Panc1 (cell line): ENCODE data around the gene DHDH. TPM values are rescaled to one million over a fixed set of nuclear protein-coding genes. Genes with fewer than 3 reads are reported as not detected.

ENCODE experiments used
- ATAC-seq: fragments of 200-7000 bp; cut with Tn5 transposase; 2 replicates; pipeline ENCODE4 v1.9.1; 2020; ENCODE audit warnings: mild to moderate bottlenecking, moderate library complexity
- BruUV-seq: library from RNA; stranded (reverse); fragments of 400-500 nt; replicated peaks from 2 replicates; lab custom pipeline; 2021; lab: Mats Ljungman, UMichigan
- CTCF ChIA-PET: fragments of 300-600 bp; sonication (Branson Sonifier 250); formaldehyde crosslinking; loops from one replicate; lab custom pipeline; 2022; ENCODE audit warnings: antibody characterized with exemption; lab: Charles Lee
- POLR2A ChIA-PET: fragments of 300-600 bp; sonication (Branson Sonifier 250); formaldehyde crosslinking; loops from one replicate; lab custom pipeline; 2022; ENCODE audit warnings: antibody characterized with exemption; lab: Charles Lee
- DNase-seq: peaks from one replicate; pipeline ENCODE4 v3.0.0-alpha.2; 2010; ENCODE audit warnings: low read depth, low spot score
- H3K27ac ChIP-seq: 2 replicates; pipeline ENCODE4 v1.5.1; 2011; ENCODE audit warnings: mild to moderate bottlenecking, low read length, inconsistent platforms
- H3K27me3 ChIP-seq: fragments of 200-500 bp; sonication (Bioruptor generic); 2 replicates; pipeline ENCODE4 v1.6.0; 2014; ENCODE audit warnings: low read length, inconsistent platforms; ENCODE audit not compliant: control insufficient read depth, insufficient read depth
- H3K36me3 ChIP-seq: fragments of 200-500 bp; sonication (Bioruptor generic); 2 replicates; pipeline ENCODE4 v1.5.1; 2014; ENCODE audit warnings: inconsistent platforms, mild to moderate bottlenecking, low read length, moderate library complexity; ENCODE audit not compliant: control insufficient read depth, insufficient read depth
- H3K4me1 ChIP-seq: 2 replicates; pipeline ENCODE4 v1.5.1; 2011; ENCODE audit warnings: inconsistent platforms, mild to moderate bottlenecking, low read length, moderate library complexity; ENCODE audit not compliant: control insufficient read depth, insufficient read depth
- H3K4me3 ChIP-seq, 2 experiments: 2 replicates each; pipeline ENCODE4 v1.5.1; 2011 to 2012; ENCODE audit warnings: low read depth in 2 of 2, low read length in 2 of 2, mild to moderate bottlenecking in 2 of 2, inconsistent platforms in 1 of 2, moderate library complexity in 1 of 2
- H3K9me3 ChIP-seq: fragments of 200-500 bp; sonication (Bioruptor generic); 2 replicates; pipeline ENCODE4 v1.5.1; 2014; ENCODE audit warnings: low read depth, mild to moderate bottlenecking, inconsistent platforms, low read length, moderate library complexity; ENCODE audit not compliant: control insufficient read depth, insufficient read depth
- POLR2AphosphoS5 ChIP-seq: IDR thresholded peaks from 2 replicates; pipeline ENCODE4 v1.6.1; 2012; ENCODE audit warnings: mild to moderate bottlenecking, low read depth, low read length, moderate library complexity
- SIN3A ChIP-seq: IDR thresholded peaks from 2 replicates; pipeline ENCODE4 v1.6.1; 2012; ENCODE audit warnings: low read depth, mild to moderate bottlenecking, low read length, moderate library complexity, borderline replicate concordance; ENCODE audit not compliant: insufficient read depth
- TCF7L2 ChIP-seq: IDR thresholded peaks from 2 replicates; pipeline ENCODE4 v1.6.1; 2011; ENCODE audit warnings: mild to moderate bottlenecking, low read depth, low read length, inconsistent platforms
- in situ Hi-C: cut with HindIII; loops from 2 replicates; pipeline ENCODE4 v1.10.0; 2016; ENCODE audit warnings: low sequenced_read_pairs, low pct_unique_long_range_greater_than_20kb
- intact Hi-C: fragments of 100-400 bp; cut with micrococcal nuclease; formaldehyde crosslinking; loops from one replicate; pipeline ENCODE4 v1.10.0; 2022; ENCODE audit not compliant: unreplicated experiment
- total RNA-seq: library from RNA; stranded (reverse); gene quantifications from one replicate; pipeline ENCODE4 v1.2.1, GENCODE V29; 2021; ENCODE audit not compliant: unreplicated experiment
- TF ChIP-seq, protein P1 (sequence below), 2 experiments: IDR thresholded peaks; 2 replicates each; pipeline ENCODE4 v1.6.1; 2011 to 2012; ENCODE audit warnings: low read depth in 2 of 2, control low read depth in 1 of 2, low read length in 1 of 2, mild to moderate bottlenecking in 1 of 2, moderate library complexity in 1 of 2; ENCODE audit not compliant: insufficient read depth in 1 of 2
- TF ChIP-seq, protein P2 (sequence below): fragments of 450-650 bp; IDR thresholded peaks from 2 replicates; pipeline ENCODE4 v1.5.1; 2017; ENCODE audit warnings: mild to moderate bottlenecking

DHDH gene
- total RNA-seq, 1 experiment from 2014 or later: 0.85 TPM

GRCh38 chr19:48938256-48938655 lies 4.8 kb downstream of the DHDH start:
- H3K36me3 ChIP-seq: no peaks in the 10 kb centered on the region
- no peak for DNase-seq
- H3K27ac ChIP-seq: no peak overlapping the region
- intact Hi-C loops: no loop called here
- H3K9me3 ChIP-seq: no peaks in the 10 kb centered on the region; the same call in 1 of the 2 replicates
- ChIA-PET CTCF (no interaction called here), POLR2A (no interaction called here)
- H3K4me3 ChIP-seq: no peak overlapping the region
- no peaks in the 10 kb centered on the region for H3K27me3 ChIP-seq
- BruUV-seq: no TSS peak
- H3K4me1 ChIP-seq: no peaks in the 10 kb centered on the region
- TF ChIP-seq SIN3A (no peak), POLR2AphosphoS5 (no peak), TCF7L2 (no peak)
- TF ChIP-seq, protein P1, sequence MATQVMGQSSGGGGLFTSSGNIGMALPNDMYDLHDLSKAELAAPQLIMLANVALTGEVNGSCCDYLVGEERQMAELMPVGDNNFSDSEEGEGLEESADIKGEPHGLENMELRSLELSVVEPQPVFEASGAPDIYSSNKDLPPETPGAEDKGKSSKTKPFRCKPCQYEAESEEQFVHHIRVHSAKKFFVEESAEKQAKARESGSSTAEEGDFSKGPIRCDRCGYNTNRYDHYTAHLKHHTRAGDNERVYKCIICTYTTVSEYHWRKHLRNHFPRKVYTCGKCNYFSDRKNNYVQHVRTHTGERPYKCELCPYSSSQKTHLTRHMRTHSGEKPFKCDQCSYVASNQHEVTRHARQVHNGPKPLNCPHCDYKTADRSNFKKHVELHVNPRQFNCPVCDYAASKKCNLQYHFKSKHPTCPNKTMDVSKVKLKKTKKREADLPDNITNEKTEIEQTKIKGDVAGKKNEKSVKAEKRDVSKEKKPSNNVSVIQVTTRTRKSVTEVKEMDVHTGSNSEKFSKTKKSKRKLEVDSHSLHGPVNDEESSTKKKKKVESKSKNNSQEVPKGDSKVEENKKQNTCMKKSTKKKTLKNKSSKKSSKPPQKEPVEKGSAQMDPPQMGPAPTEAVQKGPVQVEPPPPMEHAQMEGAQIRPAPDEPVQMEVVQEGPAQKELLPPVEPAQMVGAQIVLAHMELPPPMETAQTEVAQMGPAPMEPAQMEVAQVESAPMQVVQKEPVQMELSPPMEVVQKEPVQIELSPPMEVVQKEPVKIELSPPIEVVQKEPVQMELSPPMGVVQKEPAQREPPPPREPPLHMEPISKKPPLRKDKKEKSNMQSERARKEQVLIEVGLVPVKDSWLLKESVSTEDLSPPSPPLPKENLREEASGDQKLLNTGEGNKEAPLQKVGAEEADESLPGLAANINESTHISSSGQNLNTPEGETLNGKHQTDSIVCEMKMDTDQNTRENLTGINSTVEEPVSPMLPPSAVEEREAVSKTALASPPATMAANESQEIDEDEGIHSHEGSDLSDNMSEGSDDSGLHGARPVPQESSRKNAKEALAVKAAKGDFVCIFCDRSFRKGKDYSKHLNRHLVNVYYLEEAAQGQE (IDR thresholded peaks at IDR 0.05; ENCODE audit: insufficient read depth in 1 of 2, low read depth in 2 of 2, low read length in 1 of 2): no peak
- TF ChIP-seq, protein P2, sequence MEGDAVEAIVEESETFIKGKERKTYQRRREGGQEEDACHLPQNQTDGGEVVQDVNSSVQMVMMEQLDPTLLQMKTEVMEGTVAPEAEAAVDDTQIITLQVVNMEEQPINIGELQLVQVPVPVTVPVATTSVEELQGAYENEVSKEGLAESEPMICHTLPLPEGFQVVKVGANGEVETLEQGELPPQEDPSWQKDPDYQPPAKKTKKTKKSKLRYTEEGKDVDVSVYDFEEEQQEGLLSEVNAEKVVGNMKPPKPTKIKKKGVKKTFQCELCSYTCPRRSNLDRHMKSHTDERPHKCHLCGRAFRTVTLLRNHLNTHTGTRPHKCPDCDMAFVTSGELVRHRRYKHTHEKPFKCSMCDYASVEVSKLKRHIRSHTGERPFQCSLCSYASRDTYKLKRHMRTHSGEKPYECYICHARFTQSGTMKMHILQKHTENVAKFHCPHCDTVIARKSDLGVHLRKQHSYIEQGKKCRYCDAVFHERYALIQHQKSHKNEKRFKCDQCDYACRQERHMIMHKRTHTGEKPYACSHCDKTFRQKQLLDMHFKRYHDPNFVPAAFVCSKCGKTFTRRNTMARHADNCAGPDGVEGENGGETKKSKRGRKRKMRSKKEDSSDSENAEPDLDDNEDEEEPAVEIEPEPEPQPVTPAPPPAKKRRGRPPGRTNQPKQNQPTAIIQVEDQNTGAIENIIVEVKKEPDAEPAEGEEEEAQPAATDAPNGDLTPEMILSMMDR: no peak
- no peak for ATAC-seq
- in situ Hi-C loops: no loop called here

DNA sequence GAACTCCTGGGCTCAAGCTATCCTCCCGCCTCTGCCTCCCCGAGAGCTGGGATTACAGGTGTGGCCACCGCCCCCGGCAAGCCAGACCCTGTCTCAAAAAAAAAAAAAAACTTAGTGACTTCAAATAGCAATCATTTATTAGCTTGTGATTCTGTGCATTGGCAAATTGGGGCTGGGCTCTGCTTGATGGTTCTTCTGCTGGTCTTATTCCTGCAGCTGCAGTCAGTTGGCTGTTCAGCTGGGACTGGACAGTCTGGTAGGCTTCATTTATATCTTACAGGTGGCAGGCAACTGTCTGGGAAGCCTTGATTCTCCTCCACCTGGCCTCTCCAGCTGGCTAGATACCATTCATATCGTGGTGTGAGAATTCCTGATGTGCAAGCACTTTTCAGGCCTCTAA lies 7.4 kb downstream of the DHDH start:
- TF ChIP-seq POLR2AphosphoS5 (no peak), SIN3A (no peak), TCF7L2 (no peak)
- TF ChIP-seq, protein P1 (IDR thresholded peaks at IDR 0.05; ENCODE audit: insufficient read depth in 1 of 2, low read depth in 2 of 2, low read length in 1 of 2): no peak
- TF ChIP-seq, protein P2: no peak
- Histone ChIP-seq H3K4me3 (no peak overlapping the region), H3K27me3 (no peaks in the 10 kb centered on the region), H3K9me3 (no peaks in the 10 kb centered on the region; the same call in 1 of the 2 replicates), H3K36me3 (no peaks in the 10 kb centered on the region), H3K27ac (no peak overlapping the region), H3K4me1 (no peaks in the 10 kb centered on the region)
- ChIA-PET CTCF (no interaction called here), POLR2A (no interaction called here)
- in situ Hi-C loops (no loop called here), intact Hi-C loops (no loop called here)
- no peak for DNase-seq
- no TSS peak for BruUV-seq
- ATAC-seq: no peak
